Cardiac muscle cell (in vitro differentiated cells and primary cell): Measurements from ENCODE around the gene THSD7A. TPM values are rescaled to one million over a fixed set of nuclear protein-coding genes. Genes with fewer than 3 reads are reported as not detected.

Source experiments
- DNase-seq, 2 donors: peaks; one replicate each; pipeline versions ENCODE4 v3.0.0 to v3.0.0-alpha.2; 2010 to 2017; ENCODE audit warnings: low read depth in 1 of 2, low spot score in 1 of 2
- H3K27ac ChIP-seq: fragments of 200-600 bp; sonication (generic); 2 replicates; pipeline ENCODE4 v1.5.1; 2016
- H3K27me3 ChIP-seq: fragments of 200-600 bp; sonication (generic); 2 replicates; pipeline ENCODE4 v1.6.0; 2016; ENCODE audit warnings: control low read depth
- H3K36me3 ChIP-seq: fragments of 200-600 bp; sonication (generic); 2 replicates; pipeline ENCODE4 v1.5.1; 2016; ENCODE audit warnings: control low read depth
- H3K4me1 ChIP-seq: fragments of 200-600 bp; sonication (generic); 2 replicates; pipeline ENCODE4 v1.8.1; 2017; ENCODE audit warnings: low read depth, mild to moderate bottlenecking, mixed run types
- H3K4me3 ChIP-seq: fragments of 200-600 bp; sonication (generic); 2 replicates; pipeline ENCODE4 v1.5.1; 2016; ENCODE audit warnings: mild to moderate bottlenecking
- H3K9me3 ChIP-seq: fragments of 200-600 bp; sonication (generic); 2 replicates; pipeline ENCODE4 v1.5.1; 2017; ENCODE audit warnings: low read depth, mild to moderate bottlenecking, control low read depth
- CTCF ChIP-seq: IDR thresholded peaks from 2 replicates; pipeline ENCODE4 v1.5.1; 2012; ENCODE audit warnings: low read depth, mild to moderate bottlenecking, low read length
- polyA plus RNA-seq: library from polyadenylated mRNA; unstranded; fragments of >200 nt; fragmentation: Nextera tagmentation; extraction: Ambion mirVana; gene quantifications from 2 replicates; pipeline ENCODE4 v1.2.1, GENCODE V29; 2016
- total RNA-seq: library from RNA; depleted of rRNA; stranded (reverse); fragments of >200 nt; gene quantifications from 2 replicates; pipeline ENCODE4 v1.2.3, GENCODE V29; 2016

Gene THSD7A
- total and polyA plus RNA-seq, 2 experiments from 2014 or later: 1.5 to 3.7 TPM

- no peaks in the 10 kb centered on the region for H3K4me1 ChIP-seq
- H3K4me3 ChIP-seq: no peak overlapping the region
- H3K9me3 ChIP-seq: no peaks in the 10 kb centered on the region
- H3K27me3 ChIP-seq: no peaks in the 10 kb centered on the region
- H3K36me3 ChIP-seq: no peaks in the 10 kb centered on the region
- DNase-seq: peak; percentile 20 to 33
- TF ChIP-seq CTCF: peak; percentile 55
- no peak overlapping the region for H3K27ac ChIP-seq
Observed at GRCh38 chr7:11373546-11374142, 458.4 kb downstream of the THSD7A start.

- Histone ChIP-seq H3K9me3 (no peaks in the 10 kb centered on the region), H3K4me1 (no peaks in the 10 kb centered on the region), H3K27ac (no peak overlapping the region), H3K36me3 (no peaks in the 10 kb centered on the region), H3K27me3 (no peaks in the 10 kb centered on the region), H3K4me3 (no peak overlapping the region)
- DNase-seq: no peak
- no peak for TF ChIP-seq CTCF
Observed at GRCh38 chr7:11369696-11370095, 462.3 kb downstream of the THSD7A start.

GRCh38 chr7:11366118-11366517 lies 465.9 kb downstream of the THSD7A start:
- Histone ChIP-seq H3K36me3 (no peaks in the 10 kb centered on the region), H3K27me3 (no peaks in the 10 kb centered on the region), H3K27ac (no peak overlapping the region), H3K9me3 (no peaks in the 10 kb centered on the region), H3K4me1 (no peaks in the 10 kb centered on the region), H3K4me3 (no peak overlapping the region)
- no peak for DNase-seq
- no peak for TF ChIP-seq CTCF

- no peak for DNase-seq
- Histone ChIP-seq H3K9me3 (no peaks in the 10 kb centered on the region), H3K4me1 (no peaks in the 10 kb centered on the region), H3K27me3 (no peaks in the 10 kb centered on the region), H3K4me3 (no peak overlapping the region), H3K36me3 (no peaks in the 10 kb centered on the region), H3K27ac (no peak overlapping the region)
- no peak for TF ChIP-seq CTCF
Observed at GRCh38 chr7:11358637-11359036, 473.4 kb downstream of the THSD7A start.

GRCh38 chr7:11355399-11356005 lies 476.5 kb downstream of the THSD7A start:
- Histone ChIP-seq H3K36me3 (no peaks in the 10 kb centered on the region), H3K27ac (no peak overlapping the region), H3K4me1 (no peaks in the 10 kb centered on the region), H3K27me3 (no peaks in the 10 kb centered on the region), H3K9me3 (no peaks in the 10 kb centered on the region), H3K4me3 (no peak overlapping the region)
- no peak for TF ChIP-seq CTCF
- DNase-seq: no peak
